HepG2 (cell line): Measurements from ENCODE around the gene RIT2. TPM values are rescaled to one million over a fixed set of nuclear protein-coding genes. Genes with fewer than 3 reads are reported as not detected.

Experiments
- ATAC-seq: fragments of 200-7000 bp; cut with Tn5 transposase; 3 replicates; pipeline ENCODE4 v1.9.1; 2020; ENCODE audit warnings: mild to moderate bottlenecking, moderate library complexity
- BruUV-seq: library from RNA; stranded (reverse); fragments of 400-500 nt; replicated peaks from 2 replicates; lab custom pipeline; 2021; lab: Mats Ljungman, UMichigan
- CTCF ChIA-PET: fragments of 300-600 bp; formaldehyde crosslinking; extraction: SDS; loops from one replicate; lab custom pipeline; 2021; ENCODE audit warnings: low total read pairs, inconsistent platforms, low intra/inter-chr PET ratio; lab: Yijun Ruan, JAX
- POLR2A ChIA-PET: fragments of 350-600 bp; sonication (Branson Sonifier 250); formaldehyde crosslinking; loops from one replicate; lab custom pipeline; 2020; ENCODE audit warnings: antibody characterized with exemption, inconsistent platforms; lab: Yijun Ruan, JAX
- DNase-seq: peaks from one replicate; pipeline ENCODE4 v3.0.0-alpha.2; 2015; ENCODE audit warnings: low spot score
- FAIRE-seq: peaks from 3 replicates; lab custom pipeline; 2011; peaks lifted over from hg19 to GRCh38; lab: Jason Lieb, UNC
- H2AFZ ChIP-seq: one replicate; pipeline ENCODE4 v1.6.1; 2011; ENCODE audit warnings: low read length, inconsistent platforms
- H3K27ac ChIP-seq: fragments of 300-600 bp; 3 replicates; pipeline ENCODE4 v1.8.0; 2011; ENCODE audit warnings: mixed run types, mild to moderate bottlenecking, mixed read lengths, low read length, inconsistent platforms; ENCODE audit not compliant: insufficient read depth; ENCODE audit errors: extremely low read length
- H3K27me3 ChIP-seq, 2 experiments: fragments of 200-600 bp in 1 of 2; 2 replicates in 1 of 2; 3 replicates in 1 of 2; pipeline versions ENCODE4 v1.6.0 to v1.8.0; 2011; ENCODE audit warnings: low read length in 2 of 2, mild to moderate bottlenecking in 2 of 2, moderate library complexity in 2 of 2, inconsistent platforms in 1 of 2; ENCODE audit not compliant: insufficient read depth in 2 of 2, control insufficient read depth in 1 of 2
- H3K36me3 ChIP-seq, 2 experiments: fragments of 200-600 bp in 1 of 2; replicated peaks in 1 of 2; 2 replicates in 1 of 2; 3 replicates in 1 of 2; pipeline versions ENCODE4 v1.5.1 to v1.8.0; 2011; ENCODE audit warnings: low read length in 2 of 2, inconsistent platforms in 1 of 2; ENCODE audit not compliant: insufficient read depth in 2 of 2, control insufficient read depth in 1 of 2
- H3K4me1 ChIP-seq: 2 replicates; pipeline ENCODE4 v1.5.1; 2012; ENCODE audit warnings: low read length, inconsistent platforms; ENCODE audit not compliant: insufficient read depth
- H3K4me2 ChIP-seq: 2 replicates; pipeline ENCODE4 v1.6.0; 2011; ENCODE audit warnings: low read depth, low read length, inconsistent platforms
- H3K4me3 ChIP-seq, 3 experiments: fragments of 200-600 bp in 1 of 3; sonication (generic), shearing (Covaris generic) in 1 of 3; replicated peaks in 1 of 3; 2 replicates each; pipeline ENCODE4 v1.5.1; 2011 to 2016; ENCODE audit warnings: low read length in 3 of 3, inconsistent platforms in 2 of 3, low read depth in 2 of 3, mild to moderate bottlenecking in 2 of 3, control low read depth in 1 of 3, mixed read lengths in 1 of 3; ENCODE audit not compliant: insufficient read depth in 1 of 3
- H3K79me2 ChIP-seq: one replicate; pipeline ENCODE4 v1.6.1; 2011; ENCODE audit warnings: low read length, inconsistent platforms; ENCODE audit not compliant: insufficient read depth
- H3K9ac ChIP-seq: 2 replicates; pipeline ENCODE4 v1.6.0; 2011; ENCODE audit warnings: mild to moderate bottlenecking, low read depth, low read length, inconsistent platforms; ENCODE audit not compliant: insufficient read depth
- H3K9me3 ChIP-seq: 2 replicates; pipeline ENCODE4 v1.5.1; 2012; ENCODE audit warnings: mild to moderate bottlenecking, low read length
- H4K20me1 ChIP-seq: 2 replicates; pipeline ENCODE4 v1.6.0; 2011; ENCODE audit warnings: inconsistent platforms, mild to moderate bottlenecking, low read length, moderate library complexity; ENCODE audit not compliant: insufficient read depth
- DR1 ChIP-seq: sonication (generic); formaldehyde crosslinking; IDR thresholded peaks from 2 replicates; pipeline ENCODE4 v1.8.0; 2021; ENCODE audit warnings: mild to moderate bottlenecking, missing genetic modification reagents, inconsistent platforms
- KAT2B ChIP-seq: fragments of 150-350 bp; IDR thresholded peaks from 2 replicates; pipeline ENCODE4 v1.6.1; 2014; ENCODE audit warnings: low read depth, low read length, borderline replicate concordance
- SRF ChIP-seq: IDR thresholded peaks from 2 replicates; pipeline ENCODE4 v1.6.1; 2011; ENCODE audit warnings: mild to moderate bottlenecking, low read depth, low read length, moderate library complexity
- ZNF260 ChIP-seq: sonication (generic); formaldehyde crosslinking; IDR thresholded peaks from 2 replicates; pipeline ENCODE4 v1.4.0; 2020; ENCODE audit warnings: missing genetic modification reagents, low read depth, mild to moderate bottlenecking, borderline replicate concordance
- ZNF296 ChIP-seq: sonication (generic); formaldehyde crosslinking; conservative IDR thresholded peaks from 2 replicates; pipeline ENCODE4 v1.5.0; 2020; ENCODE audit warnings: mild to moderate bottlenecking, missing genetic modification reagents
- ZNF776 ChIP-seq: sonication (generic); formaldehyde crosslinking; IDR thresholded peaks from 2 replicates; pipeline ENCODE4 v1.4.0; 2020; ENCODE audit warnings: mild to moderate bottlenecking, missing genetic modification reagents
- WGBS: methylation state at CpG from one replicate; pipeline ENCODE4 v1.1.6; 2017; ENCODE audit warnings: low lambda C conversion rate; 5-methylcytosine and 5-hydroxymethylcytosine counted together
- in situ Hi-C: cut with HindIII; loops from 2 replicates; pipeline ENCODE4 v1.10.0; 2017; ENCODE audit warnings: low pct_unique_long_range_greater_than_20kb; ENCODE audit not compliant: extremely low pct_ligation_motif_present
- intact Hi-C: fragments of 100-400 bp; cut with micrococcal nuclease; formaldehyde crosslinking; loops from one replicate; pipeline ENCODE4 v1.10.0; 2022; ENCODE audit not compliant: unreplicated experiment
- polyA plus RNA-seq, 8 experiments: library from polyadenylated mRNA; depleted of rRNA in 3 of 8; stranded (reverse) in 7 of 8; unstranded in 1 of 8; fragments of >200 nt; fragmentation: Illumina TruSeq in 4 of 8; extraction: Trizol in 4 of 8; gene quantifications; 2 replicates each; pipeline versions ENCODE4 v1.2.1 to v1.2.3, GENCODE V29; 2011 to 2016; ENCODE audit warnings: low read depth in 4 of 8, missing spikeins in 1 of 8, mixed read lengths in 1 of 8; ENCODE audit not compliant: insufficient read depth in 1 of 8
- total RNA-seq, 5 experiments: library from RNA; depleted of rRNA; stranded (reverse); fragments of >200 nt; fragmentation: Illumina TruSeq; extraction: Trizol; gene quantifications; 2 replicates each; pipeline ENCODE4 v1.2.3, GENCODE V29; 2016; ENCODE audit warnings: low read depth in 1 of 5
- TF ChIP-seq, protein P1 (sequence below): sonication (generic); formaldehyde crosslinking; IDR thresholded peaks from 2 replicates; pipeline ENCODE4 v1.4.0; 2020; ENCODE audit warnings: missing genetic modification reagents
- TF ChIP-seq, protein P2 (sequence below): sonication (generic); formaldehyde crosslinking; IDR thresholded peaks from 2 replicates; pipeline ENCODE4 v1.4.0; 2020; ENCODE audit warnings: missing genetic modification reagents, borderline replicate concordance
- TF ChIP-seq, protein P3 (sequence below): sonication (generic); formaldehyde crosslinking; IDR thresholded peaks from 2 replicates; pipeline ENCODE4 v1.5.0; 2020; ENCODE audit warnings: missing genetic modification reagents, mild to moderate bottlenecking, borderline replicate concordance
- TF ChIP-seq, protein P4 (sequence below): IDR thresholded peaks from 2 replicates; pipeline ENCODE4 v1.6.1; 2016; ENCODE audit warnings: control low read depth
- TF ChIP-seq, protein P5 (sequence below): sonication (generic); formaldehyde crosslinking; IDR thresholded peaks from 2 replicates; pipeline ENCODE4 v1.4.0; 2020; ENCODE audit warnings: missing genetic modification reagents, borderline replicate concordance

Gene RIT2
- total and polyA plus RNA-seq, 2 of the 13 experiments (the other 11 are each of a cell fraction or from before 2014, with no cell fraction given) = not detected

DNA sequence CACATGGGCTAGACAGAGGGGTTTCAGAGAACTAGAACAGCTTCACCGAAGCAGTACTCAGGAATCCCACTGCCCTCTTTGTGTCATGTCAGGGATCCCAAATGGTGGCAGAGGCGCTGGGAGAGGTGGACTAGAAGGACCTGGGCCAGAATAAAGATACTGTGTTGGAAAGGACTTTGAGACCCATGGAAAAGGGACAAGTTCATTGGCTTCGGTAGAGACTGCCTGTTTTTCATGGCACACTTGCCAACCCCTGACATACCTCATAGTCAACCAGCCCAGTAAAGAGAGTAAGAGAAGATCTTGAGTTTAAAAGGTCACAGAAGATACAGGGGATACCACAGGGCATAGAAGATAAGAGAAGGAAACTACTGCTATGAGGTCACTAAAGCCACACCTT lies 381.0 kb downstream of the RIT2 start (continued):
- no peak for TF ChIP-seq ZNF776 (CRISPR knock-in tag)
- no peak for TF ChIP-seq DR1 (CRISPR knock-in tag)
- TF ChIP-seq, protein P1, sequence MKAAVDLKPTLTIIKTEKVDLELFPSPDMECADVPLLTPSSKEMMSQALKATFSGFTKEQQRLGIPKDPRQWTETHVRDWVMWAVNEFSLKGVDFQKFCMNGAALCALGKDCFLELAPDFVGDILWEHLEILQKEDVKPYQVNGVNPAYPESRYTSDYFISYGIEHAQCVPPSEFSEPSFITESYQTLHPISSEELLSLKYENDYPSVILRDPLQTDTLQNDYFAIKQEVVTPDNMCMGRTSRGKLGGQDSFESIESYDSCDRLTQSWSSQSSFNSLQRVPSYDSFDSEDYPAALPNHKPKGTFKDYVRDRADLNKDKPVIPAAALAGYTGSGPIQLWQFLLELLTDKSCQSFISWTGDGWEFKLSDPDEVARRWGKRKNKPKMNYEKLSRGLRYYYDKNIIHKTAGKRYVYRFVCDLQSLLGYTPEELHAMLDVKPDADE = no peak

DNA sequence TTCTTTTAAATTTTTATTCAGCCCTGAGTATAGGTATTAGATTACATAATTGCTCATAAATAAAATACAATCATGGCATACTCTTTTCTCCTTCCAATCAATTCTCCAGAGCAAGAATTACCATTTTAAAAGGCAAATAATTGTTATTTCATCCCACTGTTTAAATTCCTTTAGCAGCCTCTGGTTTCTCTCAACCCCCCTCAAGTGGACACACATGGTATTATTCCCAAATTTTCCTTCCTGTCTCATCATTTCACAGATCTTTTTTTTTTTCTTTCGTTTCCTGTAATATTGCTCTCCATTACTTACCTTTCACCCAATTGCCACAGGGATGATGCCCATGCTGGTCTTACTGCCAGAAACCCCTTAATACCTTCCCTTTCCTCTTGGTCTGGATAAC lies 385.2 kb downstream of the RIT2 start:
- no peak for ATAC-seq
- intact Hi-C loops = loop anchor here (5.0 kb wide), 1 partner anchor 433 kb away; no protein-coding TSS in a partner anchor
- TF ChIP-seq, protein P2, sequence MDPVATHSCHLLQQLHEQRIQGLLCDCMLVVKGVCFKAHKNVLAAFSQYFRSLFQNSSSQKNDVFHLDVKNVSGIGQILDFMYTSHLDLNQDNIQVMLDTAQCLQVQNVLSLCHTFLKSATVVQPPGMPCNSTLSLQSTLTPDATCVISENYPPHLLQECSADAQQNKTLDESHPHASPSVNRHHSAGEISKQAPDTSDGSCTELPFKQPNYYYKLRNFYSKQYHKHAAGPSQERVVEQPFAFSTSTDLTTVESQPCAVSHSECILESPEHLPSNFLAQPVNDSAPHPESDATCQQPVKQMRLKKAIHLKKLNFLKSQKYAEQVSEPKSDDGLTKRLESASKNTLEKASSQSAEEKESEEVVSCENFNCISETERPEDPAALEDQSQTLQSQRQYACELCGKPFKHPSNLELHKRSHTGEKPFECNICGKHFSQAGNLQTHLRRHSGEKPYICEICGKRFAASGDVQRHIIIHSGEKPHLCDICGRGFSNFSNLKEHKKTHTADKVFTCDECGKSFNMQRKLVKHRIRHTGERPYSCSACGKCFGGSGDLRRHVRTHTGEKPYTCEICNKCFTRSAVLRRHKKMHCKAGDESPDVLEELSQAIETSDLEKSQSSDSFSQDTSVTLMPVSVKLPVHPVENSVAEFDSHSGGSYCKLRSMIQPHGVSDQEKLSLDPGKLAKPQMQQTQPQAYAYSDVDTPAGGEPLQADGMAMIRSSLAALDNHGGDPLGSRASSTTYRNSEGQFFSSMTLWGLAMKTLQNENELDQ (CRISPR knock-in tag) = no peak
- TF ChIP-seq ZNF296 (CRISPR knock-in tag) (no peak), ZNF260 (no peak), SRF (no peak), KAT2B (no peak)
- TF ChIP-seq, protein P3, sequence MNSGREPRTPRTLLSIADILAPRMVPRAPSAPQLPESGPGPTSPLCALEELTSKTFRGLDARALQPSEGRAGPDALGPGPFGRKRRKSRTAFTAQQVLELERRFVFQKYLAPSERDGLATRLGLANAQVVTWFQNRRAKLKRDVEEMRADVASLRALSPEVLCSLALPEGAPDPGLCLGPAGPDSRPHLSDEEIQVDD = no peak
- TF ChIP-seq, protein P4, sequence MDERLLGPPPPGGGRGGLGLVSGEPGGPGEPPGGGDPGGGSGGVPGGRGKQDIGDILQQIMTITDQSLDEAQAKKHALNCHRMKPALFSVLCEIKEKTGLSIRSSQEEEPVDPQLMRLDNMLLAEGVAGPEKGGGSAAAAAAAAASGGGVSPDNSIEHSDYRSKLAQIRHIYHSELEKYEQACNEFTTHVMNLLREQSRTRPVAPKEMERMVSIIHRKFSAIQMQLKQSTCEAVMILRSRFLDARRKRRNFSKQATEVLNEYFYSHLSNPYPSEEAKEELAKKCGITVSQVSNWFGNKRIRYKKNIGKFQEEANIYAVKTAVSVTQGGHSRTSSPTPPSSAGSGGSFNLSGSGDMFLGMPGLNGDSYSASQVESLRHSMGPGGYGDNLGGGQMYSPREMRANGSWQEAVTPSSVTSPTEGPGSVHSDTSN = no peak
- TF ChIP-seq, protein P5, sequence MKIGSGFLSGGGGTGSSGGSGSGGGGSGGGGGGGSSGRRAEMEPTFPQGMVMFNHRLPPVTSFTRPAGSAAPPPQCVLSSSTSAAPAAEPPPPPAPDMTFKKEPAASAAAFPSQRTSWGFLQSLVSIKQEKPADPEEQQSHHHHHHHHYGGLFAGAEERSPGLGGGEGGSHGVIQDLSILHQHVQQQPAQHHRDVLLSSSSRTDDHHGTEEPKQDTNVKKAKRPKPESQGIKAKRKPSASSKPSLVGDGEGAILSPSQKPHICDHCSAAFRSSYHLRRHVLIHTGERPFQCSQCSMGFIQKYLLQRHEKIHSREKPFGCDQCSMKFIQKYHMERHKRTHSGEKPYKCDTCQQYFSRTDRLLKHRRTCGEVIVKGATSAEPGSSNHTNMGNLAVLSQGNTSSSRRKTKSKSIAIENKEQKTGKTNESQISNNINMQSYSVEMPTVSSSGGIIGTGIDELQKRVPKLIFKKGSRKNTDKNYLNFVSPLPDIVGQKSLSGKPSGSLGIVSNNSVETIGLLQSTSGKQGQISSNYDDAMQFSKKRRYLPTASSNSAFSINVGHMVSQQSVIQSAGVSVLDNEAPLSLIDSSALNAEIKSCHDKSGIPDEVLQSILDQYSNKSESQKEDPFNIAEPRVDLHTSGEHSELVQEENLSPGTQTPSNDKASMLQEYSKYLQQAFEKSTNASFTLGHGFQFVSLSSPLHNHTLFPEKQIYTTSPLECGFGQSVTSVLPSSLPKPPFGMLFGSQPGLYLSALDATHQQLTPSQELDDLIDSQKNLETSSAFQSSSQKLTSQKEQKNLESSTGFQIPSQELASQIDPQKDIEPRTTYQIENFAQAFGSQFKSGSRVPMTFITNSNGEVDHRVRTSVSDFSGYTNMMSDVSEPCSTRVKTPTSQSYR (CRISPR knock-in tag) = no peak
- TF ChIP-seq, all 625 proteins: peak for 0
- H3K4me1 ChIP-seq = no peaks in the 10 kb centered on the region
- H3K27me3 ChIP-seq = no peaks in the 10 kb centered on the region
- BruUV-seq = no TSS peak
- H3K4me3 ChIP-seq = no peak overlapping the region
- no peaks in the 10 kb centered on the region for H4K20me1 ChIP-seq
- no peaks in the 10 kb centered on the region for H3K79me2 ChIP-seq
- in situ Hi-C loops = no loop called here
- no peak overlapping the region for H2AFZ ChIP-seq
- ChIA-PET CTCF (no interaction called here), POLR2A (no interaction called here)
- DNase-seq = no peak
- 3% methylated on average over 1 of the region's 1 CpG for WGBS
- no peak overlapping the region for H3K9ac ChIP-seq
- H3K36me3 ChIP-seq = no peaks in the 10 kb centered on the region
- no peak for FAIRE-seq
- no peak overlapping the region for H3K27ac ChIP-seq
- no peaks in the 10 kb centered on the region for H3K9me3 ChIP-seq
- no peak overlapping the region for H3K4me2 ChIP-seq
